Astrocyte (in vitro differentiated cells and primary cell): ENCODE data around the gene ZNF407.

Source experiments
- CTCF ChIP-seq: IDR thresholded peaks from 2 replicates; pipeline ENCODE4 v1.5.1; 2011; ENCODE audit warnings: low read depth, mild to moderate bottlenecking, inconsistent platforms, low read length, moderate library complexity; ENCODE audit not compliant: insufficient read depth
- EZH2 ChIP-seq: IDR thresholded peaks from 2 replicates; pipeline ENCODE4 v1.6.1; 2012; ENCODE audit warnings: mild to moderate bottlenecking, low read length, inconsistent platforms; ENCODE audit not compliant: insufficient read depth

DNA sequence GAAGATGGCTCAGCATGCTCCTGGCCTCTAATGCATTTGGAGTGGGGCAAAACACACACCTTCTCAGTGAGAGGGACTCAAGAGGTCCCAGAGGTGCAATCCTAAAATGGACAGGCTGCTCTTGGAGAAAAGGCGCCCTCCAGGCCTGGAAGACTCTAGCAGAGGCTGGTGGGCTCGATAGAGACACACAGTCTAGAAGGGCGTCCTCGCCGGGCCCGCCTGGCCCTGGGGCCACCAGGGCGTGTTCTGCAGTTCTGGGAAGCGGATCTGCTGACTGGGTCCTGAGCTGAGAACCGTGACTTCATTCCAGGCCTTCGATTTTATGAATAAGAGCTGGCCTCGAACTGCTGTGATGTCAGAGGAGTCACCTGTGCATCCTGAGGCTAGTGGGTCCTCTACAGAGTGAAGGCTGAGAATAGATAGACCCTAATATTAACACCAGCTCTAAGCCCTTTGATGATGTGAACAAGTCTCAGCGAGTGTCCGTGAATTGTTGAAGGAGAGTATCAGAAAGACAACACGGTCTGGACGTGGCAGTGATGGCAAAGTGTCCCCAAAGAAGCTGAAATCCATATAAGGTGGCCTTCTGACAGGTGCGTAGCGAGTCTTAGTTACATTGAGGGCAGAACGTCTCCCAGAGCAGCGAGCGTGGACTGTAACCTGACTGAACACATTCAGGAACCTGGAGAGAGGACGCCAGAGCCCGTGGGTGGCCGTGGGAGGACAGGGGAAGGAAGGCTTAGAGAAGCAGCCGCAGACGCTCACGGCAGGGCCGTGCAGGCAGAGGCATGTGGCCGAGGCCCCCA is 474.4 kb downstream of the ZNF407 start:
- TF ChIP-seq EZH2 (no peak), CTCF (no peak)
